MCF 10A (cell line): Measurements from ENCODE around the gene PIEZO1. TPM values are rescaled to one million over a fixed set of nuclear protein-coding genes. Genes with fewer than 3 reads are reported as not detected.
A peak's percentile ranks its signal among the peaks of the same experiment; 100 is the strongest.

Experiments
- BruUV-seq: library from RNA; stranded (reverse); fragments of 400-500 nt; replicated peaks from 2 replicates; lab custom pipeline; 2021; lab: Mats Ljungman, UMichigan
- CTCF ChIA-PET: fragments of 300-600 bp; sonication (Branson Sonifier 250); formaldehyde crosslinking; extraction: SDS; loops from one replicate; lab custom pipeline; 2021; ENCODE audit warnings: antibody characterized with exemption, inconsistent platforms; lab: Yijun Ruan, JAX
- POLR2A ChIA-PET: fragments of 300-600, 350-650 bp; sonication (Branson Sonifier 250); formaldehyde crosslinking; extraction: SDS; loops from one replicate; lab custom pipeline; 2020; ENCODE audit warnings: antibody characterized with exemption, inconsistent platforms; lab: Yijun Ruan, JAX
- DNase-seq: peaks from one replicate; pipeline ENCODE4 v3.0.0-alpha.2; 2018; ENCODE audit not compliant: unreplicated experiment
- H3K27ac Mint-ChIP-seq: one replicate; pipeline ENCODE4 v1.8.0; 2022; ENCODE audit warnings: mild to moderate bottlenecking, low read depth, mixed read lengths; ENCODE audit not compliant: unreplicated experiment
- H3K27me3 Mint-ChIP-seq: one replicate; pipeline ENCODE4 v1.8.0; 2022; ENCODE audit warnings: mixed read lengths; ENCODE audit not compliant: insufficient read depth, unreplicated experiment
- H3K36me3 Mint-ChIP-seq: one replicate; pipeline ENCODE4 v1.8.0; 2022; ENCODE audit warnings: mild to moderate bottlenecking, moderate library complexity, mixed read lengths; ENCODE audit not compliant: insufficient read depth, unreplicated experiment
- H3K4me1 Mint-ChIP-seq: one replicate; pipeline ENCODE4 v1.8.0; 2022; ENCODE audit warnings: mixed read lengths; ENCODE audit not compliant: insufficient read depth, unreplicated experiment
- H3K4me3 Mint-ChIP-seq: one replicate; pipeline ENCODE4 v1.8.0; 2022; ENCODE audit warnings: mild to moderate bottlenecking, moderate library complexity, mixed read lengths; ENCODE audit not compliant: unreplicated experiment
- H3K9me3 Mint-ChIP-seq: one replicate; pipeline ENCODE4 v1.8.0; 2022; ENCODE audit warnings: mixed read lengths; ENCODE audit not compliant: unreplicated experiment
- intact Hi-C: fragments of 100-400 bp; cut with micrococcal nuclease; formaldehyde crosslinking; loops from 2 replicates; pipeline ENCODE4 v1.14.1; 2022
- total RNA-seq: library from RNA; stranded (reverse); gene quantifications from 2 replicates; pipeline ENCODE4 v1.2.3, GENCODE V29; 2022
- TF ChIP-seq, protein P1 (sequence below): fragments of 200-600 bp; IDR thresholded peaks from one replicate; pipeline ENCODE4 v1.8.0; 2022; ENCODE audit warnings: antibody characterized with exemption, mild to moderate bottlenecking; ENCODE audit not compliant: unreplicated experiment

Gene PIEZO1
- total RNA-seq, 1 experiment from 2014 or later = 193 TPM

DNA sequence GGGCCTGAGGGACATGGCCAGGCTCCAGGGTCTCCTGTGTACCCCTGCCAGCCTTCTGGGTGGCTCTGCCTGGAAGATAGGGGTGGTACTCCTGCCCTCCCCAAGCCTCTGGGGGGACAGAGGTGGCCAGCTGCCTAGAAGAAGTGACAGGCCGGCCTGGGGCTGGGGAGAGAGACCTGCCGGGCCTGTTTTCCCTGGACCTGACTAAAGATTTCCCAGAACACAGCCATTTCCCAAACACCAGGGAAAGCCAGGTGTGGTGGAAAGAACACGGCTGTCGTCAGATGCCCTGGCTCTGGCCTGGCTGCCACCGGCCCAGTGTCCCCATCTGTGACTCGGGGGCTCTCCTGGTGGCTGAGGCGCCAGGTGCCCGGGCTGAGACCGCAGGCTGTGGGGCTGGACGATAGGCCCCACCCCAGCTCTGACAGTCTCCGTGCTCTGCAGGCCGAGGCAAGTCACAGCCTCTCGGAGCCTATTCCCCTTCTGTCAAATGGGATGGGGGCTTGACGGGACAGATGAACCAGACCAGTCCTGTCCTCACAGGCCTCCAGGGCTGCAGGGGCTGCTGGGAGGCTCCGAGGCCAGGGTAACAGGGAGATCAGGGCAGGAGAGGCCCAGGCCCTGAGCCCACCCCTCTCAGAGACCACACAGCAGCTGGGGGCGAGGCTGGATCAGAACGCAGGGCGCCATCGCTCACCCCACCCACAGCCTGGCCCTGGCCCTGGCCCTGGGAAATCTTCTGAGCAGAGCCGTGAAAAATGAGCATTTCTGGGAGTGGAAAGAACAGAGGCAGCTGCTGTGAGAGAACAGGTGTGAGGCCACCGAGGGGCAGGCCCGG, 45.7 kb downstream of the PIEZO1 start:
- DNase-seq = no peak
- no TSS peak for BruUV-seq
- POLR2A ChIA-PET = interaction anchor here (0.7 kb wide), 1 partner anchor 49 kb away, joined by 3 read pairs; no protein-coding TSS in a partner anchor
- peaks cover 23% of the 10 kb centered on the region for H3K36me3 Mint-ChIP-seq
- CTCF ChIA-PET = interaction anchor here (0.5 to 1.7 kb wide), 2 partner anchors 10 to 44 kb away, joined by 3 to 6 read pairs; no protein-coding TSS in a partner anchor
- H3K4me1 Mint-ChIP-seq = no peaks in the 10 kb centered on the region
- no peaks in the 10 kb centered on the region for H3K27me3 Mint-ChIP-seq
- TF ChIP-seq, protein P1, sequence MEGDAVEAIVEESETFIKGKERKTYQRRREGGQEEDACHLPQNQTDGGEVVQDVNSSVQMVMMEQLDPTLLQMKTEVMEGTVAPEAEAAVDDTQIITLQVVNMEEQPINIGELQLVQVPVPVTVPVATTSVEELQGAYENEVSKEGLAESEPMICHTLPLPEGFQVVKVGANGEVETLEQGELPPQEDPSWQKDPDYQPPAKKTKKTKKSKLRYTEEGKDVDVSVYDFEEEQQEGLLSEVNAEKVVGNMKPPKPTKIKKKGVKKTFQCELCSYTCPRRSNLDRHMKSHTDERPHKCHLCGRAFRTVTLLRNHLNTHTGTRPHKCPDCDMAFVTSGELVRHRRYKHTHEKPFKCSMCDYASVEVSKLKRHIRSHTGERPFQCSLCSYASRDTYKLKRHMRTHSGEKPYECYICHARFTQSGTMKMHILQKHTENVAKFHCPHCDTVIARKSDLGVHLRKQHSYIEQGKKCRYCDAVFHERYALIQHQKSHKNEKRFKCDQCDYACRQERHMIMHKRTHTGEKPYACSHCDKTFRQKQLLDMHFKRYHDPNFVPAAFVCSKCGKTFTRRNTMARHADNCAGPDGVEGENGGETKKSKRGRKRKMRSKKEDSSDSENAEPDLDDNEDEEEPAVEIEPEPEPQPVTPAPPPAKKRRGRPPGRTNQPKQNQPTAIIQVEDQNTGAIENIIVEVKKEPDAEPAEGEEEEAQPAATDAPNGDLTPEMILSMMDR = no peak
- intact Hi-C loops = no loop called here
- no peak overlapping the region for H3K4me3 Mint-ChIP-seq
- no peaks in the 10 kb centered on the region for H3K9me3 Mint-ChIP-seq
- peak overlapping the region; percentile 59 for H3K27ac Mint-ChIP-seq

DNA sequence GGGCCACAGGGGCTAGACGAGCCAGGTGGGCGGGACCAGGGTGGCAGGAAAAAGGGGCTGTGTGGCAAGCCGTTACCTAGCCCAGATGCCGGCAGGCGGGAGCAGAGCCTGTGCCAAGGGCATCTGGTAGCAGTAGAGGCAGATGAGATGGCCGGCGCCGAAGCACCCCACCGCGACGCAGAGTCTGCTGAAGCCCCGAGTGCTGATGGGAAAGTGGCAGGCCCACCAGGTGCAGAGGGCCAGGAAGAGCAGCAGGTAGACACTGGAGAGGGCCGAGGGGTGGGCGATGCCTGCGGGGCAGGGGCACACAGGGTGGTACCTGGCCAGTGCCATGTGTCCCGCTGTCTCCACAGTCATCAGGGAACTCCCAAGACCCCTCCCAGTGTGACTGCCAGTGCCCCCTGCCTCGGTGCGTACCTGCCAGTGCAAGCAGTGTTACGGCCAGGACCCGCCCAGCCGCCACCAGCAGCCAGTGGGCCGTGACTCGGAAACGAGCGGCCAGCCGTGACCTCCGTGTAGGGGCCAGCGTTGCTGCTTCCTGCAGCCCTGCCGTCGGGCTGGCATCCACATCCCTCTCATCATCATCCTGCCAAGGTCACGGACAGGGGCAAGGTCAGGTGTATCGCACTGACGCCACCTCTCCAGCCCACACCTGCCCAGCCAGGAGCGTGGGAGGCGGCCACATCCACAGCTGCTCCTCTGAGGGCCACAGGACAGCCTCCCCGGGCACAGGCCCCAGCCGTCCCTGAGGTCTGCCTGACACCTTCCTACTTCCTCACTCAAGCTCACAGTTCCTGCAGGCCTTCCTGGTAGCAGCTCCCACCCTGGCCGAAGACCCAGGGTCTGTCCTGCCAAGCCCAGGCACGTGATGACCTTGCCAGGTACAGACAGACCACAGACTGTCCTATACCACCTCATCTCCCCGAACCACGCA, 46.6 kb downstream of the PIEZO1 start:
- CTCF ChIA-PET = interaction anchor here (0.5 to 5.7 kb wide), 15 partner anchors 9 to 488 kb away, joined by 3 to 61 read pairs (median 9); partner anchors contain the start of genes CTU2, PIEZO1 and RNF166
- Mint-ChIP-seq H3K27me3 (no peaks in the 10 kb centered on the region), H3K27ac (peak overlapping the region; percentile 59), H3K4me1 (no peaks in the 10 kb centered on the region), H3K36me3 (peaks cover 30% of the 10 kb centered on the region), H3K9me3 (no peaks in the 10 kb centered on the region), H3K4me3 (no peak overlapping the region)
- no TSS peak for BruUV-seq
- no peak for DNase-seq
- POLR2A ChIA-PET = interaction anchor here (0.7 to 1.3 kb wide), 3 partner anchors 17 to 770 kb away, joined by 4 to 5 read pairs (median 4); partner anchors contain the start of genes APRT and SPG7
- intact Hi-C loops = no loop called here
- TF ChIP-seq, protein P1 = no peak

DNA sequence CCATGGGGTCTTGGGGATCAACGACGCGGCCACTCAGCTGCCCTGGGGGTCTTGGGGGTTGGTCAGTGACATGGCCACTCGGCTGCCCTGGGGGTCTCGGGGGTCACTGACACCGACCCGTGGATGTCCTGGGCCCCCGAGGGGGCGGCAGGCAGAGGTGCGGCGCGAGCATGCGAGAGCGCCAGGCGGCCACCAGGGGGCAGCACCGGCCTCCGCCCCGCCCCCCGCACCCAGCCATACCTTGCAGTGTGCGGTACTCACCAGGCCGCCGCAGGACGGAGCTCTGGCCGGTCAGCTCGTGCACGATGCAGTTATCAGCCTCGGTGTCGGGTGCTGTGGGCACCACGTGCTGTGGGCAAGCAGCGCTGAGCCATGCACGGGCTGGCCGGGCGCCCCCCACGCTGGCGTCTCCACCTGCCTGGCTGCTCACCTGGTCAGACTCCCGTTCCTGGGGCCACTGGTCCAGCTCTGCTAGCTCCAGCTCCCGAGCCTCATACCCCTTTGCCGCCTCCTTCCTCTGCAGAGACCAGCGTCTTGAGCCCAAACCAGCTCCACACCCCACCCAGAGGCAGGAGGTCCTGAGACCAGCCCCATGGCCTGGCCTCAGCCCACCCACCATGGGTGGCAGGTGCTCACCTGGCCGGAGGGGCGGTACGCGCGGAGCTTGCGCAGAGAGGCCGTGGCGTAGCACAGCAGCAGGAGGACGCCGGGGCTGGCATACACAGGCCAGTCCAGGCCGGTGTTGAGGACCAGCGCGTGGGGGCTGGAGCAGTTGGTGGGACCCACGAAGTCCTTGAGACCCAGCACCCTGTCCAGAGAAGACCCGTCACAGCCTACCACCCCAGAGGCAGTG, 47.5 kb downstream of the PIEZO1 start:
- CTCF ChIA-PET = interaction anchor here (0.5 to 5.7 kb wide), 44 partner anchors 8 to 1376 kb away, joined by 3 to 61 read pairs (median 4); partner anchors contain the start of genes CTU2, PIEZO1 and RNF166
- Mint-ChIP-seq H3K4me1 (no peaks in the 10 kb centered on the region), H3K27me3 (no peaks in the 10 kb centered on the region), H3K9me3 (no peaks in the 10 kb centered on the region), H3K36me3 (peaks cover 30% of the 10 kb centered on the region), H3K4me3 (no peak overlapping the region), H3K27ac (no peak overlapping the region)
- POLR2A ChIA-PET = interaction anchor here (0.7 to 1.3 kb wide), 9 partner anchors 18 to 771 kb away, joined by 3 to 5 read pairs (median 4); partner anchors contain the start of genes APRT, CTU2, PIEZO1 and RNF166
- intact Hi-C loops = loop anchor here (1.0 kb wide), 1 partner anchor 48 kb away; the partner anchor contains the start of gene PIEZO1
- peak; percentile 76 for DNase-seq
- TF ChIP-seq, protein P1 = peak; percentile 93
- no TSS peak for BruUV-seq
